ENCODE measurements around the gene PRDM16. TPM values are rescaled to one million over a fixed set of nuclear protein-coding genes. Genes with fewer than 3 reads are reported as not detected.

The PRDM16 gene
- total and polyA plus RNA-seq, 2 of the 13 experiments (the other 11 are each of a cell fraction or from before 2014, with no cell fraction given): 0.15 to 0.81 TPM

- TF ChIP-seq, protein P1, sequence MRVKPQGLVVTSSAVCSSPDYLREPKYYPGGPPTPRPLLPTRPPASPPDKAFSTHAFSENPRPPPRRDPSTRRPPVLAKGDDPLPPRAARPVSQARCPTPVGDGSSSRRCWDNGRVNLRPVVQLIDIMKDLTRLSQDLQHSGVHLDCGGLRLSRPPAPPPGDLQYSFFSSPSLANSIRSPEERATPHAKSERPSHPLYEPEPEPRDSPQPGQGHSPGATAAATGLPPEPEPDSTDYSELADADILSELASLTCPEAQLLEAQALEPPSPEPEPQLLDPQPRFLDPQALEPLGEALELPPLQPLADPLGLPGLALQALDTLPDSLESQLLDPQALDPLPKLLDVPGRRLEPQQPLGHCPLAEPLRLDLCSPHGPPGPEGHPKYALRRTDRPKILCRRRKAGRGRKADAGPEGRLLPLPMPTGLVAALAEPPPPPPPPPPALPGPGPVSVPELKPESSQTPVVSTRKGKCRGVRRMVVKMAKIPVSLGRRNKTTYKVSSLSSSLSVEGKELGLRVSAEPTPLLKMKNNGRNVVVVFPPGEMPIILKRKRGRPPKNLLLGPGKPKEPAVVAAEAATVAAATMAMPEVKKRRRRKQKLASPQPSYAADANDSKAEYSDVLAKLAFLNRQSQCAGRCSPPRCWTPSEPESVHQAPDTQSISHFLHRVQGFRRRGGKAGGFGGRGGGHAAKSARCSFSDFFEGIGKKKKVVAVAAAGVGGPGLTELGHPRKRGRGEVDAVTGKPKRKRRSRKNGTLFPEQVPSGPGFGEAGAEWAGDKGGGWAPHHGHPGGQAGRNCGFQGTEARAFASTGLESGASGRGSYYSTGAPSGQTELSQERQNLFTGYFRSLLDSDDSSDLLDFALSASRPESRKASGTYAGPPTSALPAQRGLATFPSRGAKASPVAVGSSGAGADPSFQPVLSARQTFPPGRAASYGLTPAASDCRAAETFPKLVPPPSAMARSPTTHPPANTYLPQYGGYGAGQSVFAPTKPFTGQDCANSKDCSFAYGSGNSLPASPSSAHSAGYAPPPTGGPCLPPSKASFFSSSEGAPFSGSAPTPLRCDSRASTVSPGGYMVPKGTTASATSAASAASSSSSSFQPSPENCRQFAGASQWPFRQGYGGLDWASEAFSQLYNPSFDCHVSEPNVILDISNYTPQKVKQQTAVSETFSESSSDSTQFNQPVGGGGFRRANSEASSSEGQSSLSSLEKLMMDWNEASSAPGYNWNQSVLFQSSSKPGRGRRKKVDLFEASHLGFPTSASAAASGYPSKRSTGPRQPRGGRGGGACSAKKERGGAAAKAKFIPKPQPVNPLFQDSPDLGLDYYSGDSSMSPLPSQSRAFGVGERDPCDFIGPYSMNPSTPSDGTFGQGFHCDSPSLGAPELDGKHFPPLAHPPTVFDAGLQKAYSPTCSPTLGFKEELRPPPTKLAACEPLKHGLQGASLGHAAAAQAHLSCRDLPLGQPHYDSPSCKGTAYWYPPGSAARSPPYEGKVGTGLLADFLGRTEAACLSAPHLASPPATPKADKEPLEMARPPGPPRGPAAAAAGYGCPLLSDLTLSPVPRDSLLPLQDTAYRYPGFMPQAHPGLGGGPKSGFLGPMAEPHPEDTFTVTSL (CRISPR knock-in tag; IDR thresholded peaks at IDR 0.05; ENCODE audit: borderline replicate concordance): no peak
- no peak for TF ChIP-seq ZNF10 (CRISPR knock-in tag; IDR thresholded peaks at IDR 0.05; ENCODE audit: borderline replicate concordance, low read depth)
- TF ChIP-seq NFATC3 (CRISPR knock-in tag; IDR thresholded peaks at IDR 0.05): no peak
- TF ChIP-seq ZNF350 (CRISPR knock-in tag; IDR thresholded peaks at IDR 0.05; ENCODE audit: borderline replicate concordance, low read depth): no peak
- peak; percentile 68 for TF ChIP-seq RARA (CRISPR knock-in tag; IDR thresholded peaks at IDR 0.05)
- TF ChIP-seq ZNF737 (CRISPR knock-in tag; IDR thresholded peaks at IDR 0.05; ENCODE audit: borderline replicate concordance): no peak
- peak; percentile 27; the same call in 1 of the 2 replicates for TF ChIP-seq ZNF746 (CRISPR knock-in tag; IDR thresholded peaks at IDR 0.05)
- 0 out of 2 replicates have a peak, but pooled peaks have one; percentile 17 for TF ChIP-seq ZMYM4 (CRISPR knock-in tag; IDR thresholded peaks at IDR 0.05)
- TF ChIP-seq ZNF510 (CRISPR knock-in tag; IDR thresholded peaks at IDR 0.05; ENCODE audit: low read depth): no peak
- no peak for TF ChIP-seq DNMT1 (CRISPR knock-in tag; IDR thresholded peaks at IDR 0.05)
- no peak for TF ChIP-seq E2F2 (CRISPR knock-in tag; IDR thresholded peaks at IDR 0.05; ENCODE audit: borderline replicate concordance)
- no peak for TF ChIP-seq ZNF713 (CRISPR knock-in tag; IDR thresholded peaks at IDR 0.05)
- TF ChIP-seq, protein P2, sequence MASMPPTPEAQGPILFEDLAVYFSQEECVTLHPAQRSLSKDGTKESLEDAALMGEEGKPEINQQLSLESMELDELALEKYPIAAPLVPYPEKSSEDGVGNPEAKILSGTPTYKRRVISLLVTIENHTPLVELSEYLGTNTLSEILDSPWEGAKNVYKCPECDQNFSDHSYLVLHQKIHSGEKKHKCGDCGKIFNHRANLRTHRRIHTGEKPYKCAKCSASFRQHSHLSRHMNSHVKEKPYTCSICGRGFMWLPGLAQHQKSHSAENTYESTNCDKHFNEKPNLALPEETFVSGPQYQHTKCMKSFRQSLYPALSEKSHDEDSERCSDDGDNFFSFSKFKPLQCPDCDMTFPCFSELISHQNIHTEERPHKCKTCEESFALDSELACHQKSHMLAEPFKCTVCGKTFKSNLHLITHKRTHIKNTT (CRISPR knock-in tag; IDR thresholded peaks at IDR 0.05): no peak
- TF ChIP-seq FOXA1 (IDR thresholded peaks at IDR 0.05): no peak
- TF ChIP-seq FOXA1 (CRISPR knock-in tag; IDR thresholded peaks at IDR 0.05): 0 out of 2 replicates have a peak, but pooled peaks have one; percentile 9
Observed at GRCh38 chr1:3251099-3251806, 182.2 kb downstream of the PRDM16 start (continued).
